ENCODE results near the gene LPIN1.
A peak's percentile ranks its signal among the peaks of the same experiment; 100 is the strongest.
"Not testable (repeated sequence)": the region's sequence is repeated elsewhere in the genome, so short reads cannot be mapped to it uniquely, and the experiment has no call there.

Gene LPIN1

DNA sequence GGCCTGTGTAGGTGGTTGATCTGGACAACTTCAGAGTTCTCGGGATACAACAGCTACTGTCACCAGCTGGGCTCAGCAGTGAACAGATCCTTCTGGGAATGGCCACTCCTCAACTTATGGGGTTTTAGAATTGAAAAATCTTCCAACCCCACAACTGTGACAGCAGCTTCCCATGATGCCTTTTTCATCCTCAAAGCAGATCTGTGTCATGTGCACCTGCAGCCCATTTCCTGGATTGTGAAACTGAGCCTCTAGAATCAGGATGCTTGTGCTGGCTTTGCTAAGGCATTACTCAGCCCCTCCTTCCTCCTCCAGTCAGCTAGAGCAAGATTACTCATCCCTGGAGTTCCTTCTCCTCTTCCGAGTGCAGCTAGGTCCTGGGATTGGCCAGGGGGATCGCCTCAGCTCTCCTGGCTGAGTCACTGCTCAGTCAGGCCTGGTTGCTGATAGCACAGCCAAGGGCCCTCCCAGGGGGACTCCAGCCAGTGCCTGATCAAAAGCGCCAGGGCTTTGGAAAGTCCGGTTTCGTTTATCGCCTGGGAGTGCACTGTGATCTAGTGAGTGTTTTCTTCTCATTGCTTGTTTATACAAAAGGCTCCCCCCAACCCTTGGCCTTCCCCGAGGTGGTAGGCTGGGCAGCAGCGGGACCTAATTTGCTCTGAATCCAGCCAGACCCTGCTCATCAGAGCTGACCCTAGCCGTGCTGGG lies 2.4 kb upstream of the LPIN1 start:
- DNase-seq, result peak in 53 of 56 donors; percentile 23 to 87 (median 73)

DNA sequence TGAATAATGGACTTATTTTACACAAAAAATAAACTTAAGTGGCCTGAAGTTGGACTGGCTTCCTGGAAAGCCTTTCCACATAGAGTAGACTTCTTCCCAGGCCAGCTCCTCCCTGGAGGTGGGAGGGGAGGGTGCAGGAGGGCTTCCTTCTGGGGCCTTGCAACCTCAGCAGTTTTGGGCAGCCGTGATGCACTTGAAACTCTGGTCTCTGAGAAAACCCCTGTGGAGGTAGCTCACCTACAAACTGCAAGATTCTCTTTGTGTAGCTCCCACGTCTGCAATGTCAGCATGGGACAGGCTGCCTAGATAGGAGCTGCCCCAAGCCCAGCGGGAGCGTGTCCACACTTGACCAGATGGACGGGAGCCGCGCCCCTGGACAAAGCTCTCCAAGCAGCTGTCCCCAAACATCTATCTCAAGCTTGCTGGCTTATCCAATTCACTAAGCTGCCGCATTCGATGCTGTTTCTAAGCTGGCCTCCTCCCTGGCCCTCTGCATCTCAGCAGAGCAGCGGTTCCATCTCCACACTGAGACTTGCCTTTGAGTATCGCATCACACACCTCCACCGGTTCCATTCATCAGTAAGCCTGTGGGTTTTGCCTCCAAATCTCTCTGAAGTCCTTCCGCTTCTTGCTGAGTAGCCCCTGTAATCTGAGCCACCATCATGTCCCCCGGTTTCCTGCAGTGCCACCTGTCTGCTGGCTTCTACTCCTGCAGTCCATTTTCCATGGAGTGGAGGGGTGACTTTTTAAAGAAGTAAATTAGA lies 1.6 kb upstream of the LPIN1 start:
- peak in 5 of 56 donors; percentile 9 to 36 (median 18) for DNase-seq

DNA sequence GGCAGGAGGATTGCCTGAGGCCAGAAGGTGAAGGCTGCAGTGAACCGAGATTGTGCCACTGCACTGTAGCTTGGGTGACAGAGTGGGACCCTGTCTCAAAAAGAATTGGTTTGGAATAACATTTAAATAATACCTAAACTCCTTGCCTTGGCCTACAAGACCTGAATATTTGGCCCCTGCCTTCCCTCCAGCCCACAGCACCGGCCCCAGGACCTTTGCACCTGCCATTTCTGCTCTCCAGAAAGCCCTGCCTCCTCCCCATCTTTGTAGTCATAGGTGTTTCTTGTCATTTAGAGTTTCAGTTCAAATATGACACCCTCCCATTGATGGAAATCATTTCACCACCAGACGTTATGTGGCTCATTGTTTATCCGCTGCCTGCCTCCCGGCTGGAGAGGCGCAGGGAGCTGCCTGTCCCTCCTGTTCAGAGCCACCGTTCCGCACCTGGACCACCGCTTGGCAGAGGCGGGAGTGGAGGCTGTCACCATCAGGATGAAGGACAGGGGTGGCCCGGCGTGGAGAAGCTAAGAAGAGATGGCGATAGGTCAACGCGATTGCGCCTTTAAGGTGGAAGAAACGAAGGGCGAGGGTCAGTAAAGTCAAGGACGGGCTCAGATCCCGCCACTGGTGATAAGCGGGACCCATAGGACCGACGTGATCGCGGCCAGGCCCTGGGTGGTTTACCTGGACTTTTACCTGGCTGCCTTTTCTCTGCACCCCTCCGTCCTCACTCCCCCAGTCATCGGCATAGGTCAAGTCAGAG lies 638 bp upstream of the LPIN1 start:
- no peak for DNase-seq

DNA sequence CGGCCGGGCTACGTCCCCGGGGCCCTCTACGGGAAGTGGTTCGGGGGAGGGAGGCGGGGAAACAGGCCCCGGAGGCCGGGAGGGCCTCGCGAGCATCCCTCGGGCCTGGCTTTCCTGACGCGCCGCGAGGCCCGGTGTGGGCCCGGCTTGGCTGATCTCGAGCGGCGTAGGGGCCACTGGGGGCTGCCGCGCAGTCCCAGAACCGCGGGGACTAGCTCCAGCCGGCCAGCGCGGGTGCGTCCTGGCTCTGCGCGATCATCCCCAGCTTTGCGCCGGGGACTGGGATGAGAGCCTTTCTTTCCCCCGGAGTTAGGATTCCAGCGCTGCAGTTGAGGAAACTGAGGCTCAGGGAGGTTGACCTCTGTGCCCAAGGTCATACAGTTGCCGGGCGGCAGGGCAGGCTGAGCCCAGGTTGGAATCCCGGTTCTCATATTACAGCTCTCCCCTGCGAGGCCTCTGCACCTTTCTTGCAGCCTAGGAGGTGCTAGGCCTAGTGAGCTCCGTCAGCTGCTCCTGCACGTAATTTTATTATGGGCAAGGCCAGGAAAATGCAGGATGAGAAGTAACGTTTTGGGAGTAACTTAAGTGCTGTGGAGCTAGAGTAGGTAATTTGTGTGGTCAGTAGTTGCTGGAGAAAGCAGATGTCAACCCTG lies 501 bp downstream of the LPIN1 start:
- DNase-seq, result peak in 5 of 56 donors; percentile 14 to 65 (median 37)

DNA sequence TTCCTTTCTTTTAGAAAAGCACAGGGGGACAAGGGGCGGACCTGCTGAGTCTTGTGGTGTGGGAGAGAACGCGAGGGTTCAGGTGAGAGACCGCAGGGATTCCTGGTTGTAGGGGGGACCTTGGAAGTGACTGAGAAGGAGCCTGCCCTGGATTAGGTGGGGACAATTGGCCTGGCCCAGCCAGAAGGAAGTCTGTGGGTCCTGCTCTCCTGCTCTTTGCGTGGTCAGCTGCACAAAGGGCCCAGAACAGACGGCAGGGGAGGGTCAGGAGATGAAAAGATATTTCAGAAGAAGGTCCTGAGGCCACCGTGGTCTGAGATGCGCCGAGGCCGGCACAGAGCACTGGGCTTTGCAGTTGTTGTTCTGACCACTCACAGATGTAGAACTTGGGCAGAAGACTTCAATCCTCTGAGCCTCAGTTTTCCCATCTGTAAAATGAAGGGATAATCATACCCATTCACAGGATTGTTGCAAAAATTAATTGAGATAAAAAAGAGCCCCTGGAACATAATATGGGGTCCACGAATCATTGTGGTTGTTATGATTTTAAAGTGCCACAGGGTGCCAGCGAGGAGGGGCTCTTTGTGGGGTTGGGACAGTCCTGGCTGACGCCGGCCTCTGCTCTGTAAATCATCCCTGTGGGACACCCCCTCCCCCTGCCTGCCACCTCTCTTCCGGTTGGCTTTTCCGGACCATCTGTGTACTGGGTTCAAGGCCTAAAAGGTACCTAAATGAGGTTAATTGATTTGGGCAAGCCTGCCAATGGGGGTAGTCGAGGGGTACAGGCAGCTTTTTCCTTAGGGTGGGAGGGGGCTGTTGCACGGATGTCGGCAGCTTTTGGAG lies 1.8 kb downstream of the LPIN1 start:
- DNase-seq, result no peak

DNA sequence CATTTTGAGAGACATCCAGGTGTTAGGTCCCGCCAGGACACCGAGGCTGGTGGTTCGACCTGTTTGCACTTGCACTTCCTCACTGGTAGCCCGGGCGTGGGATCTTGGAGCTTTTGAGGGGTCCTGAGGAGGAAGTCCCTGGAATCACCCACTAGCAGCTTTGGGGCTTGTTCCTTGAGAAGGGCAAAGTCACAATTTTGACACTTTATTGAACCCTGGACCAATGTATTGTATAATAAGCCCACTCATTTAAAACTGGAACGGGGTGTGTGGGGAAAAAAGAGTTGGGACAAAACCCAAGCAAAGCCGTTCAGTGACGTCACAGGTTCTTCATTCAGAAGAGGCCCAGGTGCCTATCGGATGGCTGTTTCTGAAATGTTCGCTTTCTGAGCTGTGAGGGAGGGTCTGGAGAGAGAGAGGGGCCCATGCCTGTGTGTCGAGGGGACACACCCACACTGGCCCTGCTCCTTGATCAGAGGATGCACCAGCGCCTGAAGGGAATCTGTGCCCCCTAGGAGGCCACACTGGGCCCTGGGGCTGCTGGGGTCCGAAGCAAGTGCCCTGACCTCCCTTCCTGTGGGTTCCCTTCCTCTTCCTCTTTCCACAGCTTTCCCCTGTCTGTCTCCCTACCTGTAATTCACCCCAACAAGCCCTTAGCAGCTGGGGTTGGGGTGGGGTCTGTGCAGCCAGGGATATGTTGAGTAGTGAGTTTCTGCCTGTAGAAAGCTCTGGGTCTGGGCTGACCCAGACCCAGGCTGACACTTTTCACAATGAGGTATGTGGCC lies 2.6 kb downstream of the LPIN1 start:
- DNase-seq, result no peak

DNA sequence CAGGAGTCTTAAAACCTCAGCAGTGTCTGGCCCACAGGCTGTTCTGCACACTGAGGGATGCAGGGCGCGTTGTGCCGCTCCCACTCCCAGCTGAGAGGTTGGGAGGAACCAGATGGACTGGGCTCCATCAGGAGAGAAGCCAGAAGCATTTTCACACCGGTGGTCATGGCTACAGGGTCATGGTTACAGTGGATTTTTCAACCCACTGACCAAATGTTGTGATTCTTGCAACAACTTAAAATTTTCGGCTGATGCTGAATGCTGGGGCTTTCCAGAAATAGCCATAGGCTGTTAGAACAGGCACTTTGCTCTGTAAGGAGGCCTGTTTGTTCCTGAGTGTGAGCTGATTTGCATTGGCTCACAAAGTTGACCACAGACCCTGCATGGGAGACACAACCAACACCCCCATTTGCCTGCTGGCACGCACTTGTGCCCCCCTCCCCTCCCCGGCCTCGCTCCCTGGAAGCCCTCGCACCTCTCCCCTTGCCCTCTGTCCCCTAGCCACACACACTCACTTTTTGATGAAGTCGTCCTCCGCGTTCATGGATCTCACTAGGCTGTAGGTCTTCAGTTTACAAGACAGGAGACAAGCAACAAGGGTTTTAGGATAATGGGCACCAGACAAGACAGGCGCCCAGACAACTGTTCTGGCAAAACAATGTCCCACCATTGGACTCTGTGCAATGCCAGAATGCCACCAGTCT lies 3.4 kb downstream of the LPIN1 start:
- peak in 1 of 56 donors; percentile 21 for DNase-seq

DNA sequence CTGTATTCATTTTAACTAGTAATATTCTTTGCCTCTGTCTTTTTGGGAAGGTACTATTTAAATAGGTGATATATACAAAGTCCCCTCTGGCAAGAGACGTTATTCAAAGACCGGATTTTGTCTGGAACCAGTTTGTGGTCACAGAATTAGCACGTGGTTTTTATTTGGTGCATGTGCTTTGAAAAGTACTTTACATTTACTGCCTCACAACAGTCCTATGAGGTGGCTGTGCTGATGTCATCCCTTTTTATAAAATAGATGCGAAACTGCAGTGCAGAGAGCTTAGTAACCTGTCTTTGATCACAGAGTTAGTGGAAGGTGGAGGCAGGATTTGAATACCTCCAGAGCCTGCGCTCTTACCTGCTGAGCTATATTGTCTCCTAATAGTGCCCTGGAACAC lies 4.0 kb downstream of the LPIN1 start:
- DNase-seq, result no peak

DNA sequence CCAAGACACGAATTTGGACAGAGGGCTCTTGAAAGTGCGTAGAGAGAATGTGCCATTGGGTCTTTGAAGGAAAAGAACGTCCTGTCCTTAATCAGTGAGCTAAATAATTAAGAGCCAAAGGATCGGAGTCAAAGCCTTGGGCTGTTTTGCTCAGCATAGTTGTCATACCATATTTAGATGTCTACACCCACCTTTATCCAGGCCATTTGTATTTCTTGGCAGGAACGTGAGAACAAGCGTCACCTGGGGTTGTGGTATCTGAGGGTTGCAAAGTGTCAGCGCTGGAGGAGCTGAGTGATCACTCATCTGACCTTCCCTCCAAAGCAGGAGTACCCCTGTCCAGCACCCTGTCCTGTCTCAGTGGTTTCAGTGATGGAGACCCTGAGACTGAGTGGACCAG lies 4.5 kb downstream of the LPIN1 start:
- DNase-seq, result no peak

DNA sequence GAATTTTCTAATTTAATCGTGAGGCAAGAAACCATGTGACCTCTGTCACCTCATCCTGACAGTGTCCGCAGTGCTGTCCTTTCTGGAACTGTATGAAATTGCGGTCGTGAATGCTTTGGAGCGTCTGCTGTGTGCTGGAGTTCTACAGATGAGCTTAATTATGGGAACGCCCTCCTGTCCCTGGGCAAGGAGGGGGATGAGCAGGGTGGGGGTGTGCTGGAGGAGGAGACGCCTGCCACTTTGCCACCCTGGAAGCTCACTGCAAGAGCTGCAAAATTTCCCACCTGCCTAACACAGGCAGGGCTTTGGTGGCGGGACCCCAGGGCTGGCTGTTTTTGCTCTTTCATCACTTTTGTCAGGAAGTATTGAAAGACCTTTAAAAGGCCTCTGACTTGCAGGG lies 6.5 kb downstream of the LPIN1 start:
- no peak for DNase-seq

DNA sequence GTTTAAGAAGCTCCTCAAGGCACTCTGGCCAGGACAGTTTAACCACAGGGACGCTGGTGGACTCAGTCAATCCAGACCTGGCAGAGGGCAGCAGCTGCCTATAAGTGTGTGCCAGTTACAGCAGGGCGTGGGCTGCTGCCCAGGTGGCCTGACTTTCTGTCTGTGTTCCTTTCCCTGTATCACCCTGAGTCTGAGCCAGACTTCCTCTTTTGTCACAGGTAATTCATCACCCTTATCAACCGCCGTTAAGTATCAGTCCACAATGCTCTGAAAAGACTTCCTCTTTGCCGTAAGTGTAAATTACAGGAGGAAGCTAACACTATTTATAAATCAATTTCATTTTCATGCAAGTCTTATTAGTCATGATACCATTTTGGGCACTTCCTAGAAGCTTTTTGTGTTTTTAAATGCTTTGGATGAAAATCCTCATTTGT lies 7.0 kb downstream of the LPIN1 start:
- DNase-seq, result no peak

DNA sequence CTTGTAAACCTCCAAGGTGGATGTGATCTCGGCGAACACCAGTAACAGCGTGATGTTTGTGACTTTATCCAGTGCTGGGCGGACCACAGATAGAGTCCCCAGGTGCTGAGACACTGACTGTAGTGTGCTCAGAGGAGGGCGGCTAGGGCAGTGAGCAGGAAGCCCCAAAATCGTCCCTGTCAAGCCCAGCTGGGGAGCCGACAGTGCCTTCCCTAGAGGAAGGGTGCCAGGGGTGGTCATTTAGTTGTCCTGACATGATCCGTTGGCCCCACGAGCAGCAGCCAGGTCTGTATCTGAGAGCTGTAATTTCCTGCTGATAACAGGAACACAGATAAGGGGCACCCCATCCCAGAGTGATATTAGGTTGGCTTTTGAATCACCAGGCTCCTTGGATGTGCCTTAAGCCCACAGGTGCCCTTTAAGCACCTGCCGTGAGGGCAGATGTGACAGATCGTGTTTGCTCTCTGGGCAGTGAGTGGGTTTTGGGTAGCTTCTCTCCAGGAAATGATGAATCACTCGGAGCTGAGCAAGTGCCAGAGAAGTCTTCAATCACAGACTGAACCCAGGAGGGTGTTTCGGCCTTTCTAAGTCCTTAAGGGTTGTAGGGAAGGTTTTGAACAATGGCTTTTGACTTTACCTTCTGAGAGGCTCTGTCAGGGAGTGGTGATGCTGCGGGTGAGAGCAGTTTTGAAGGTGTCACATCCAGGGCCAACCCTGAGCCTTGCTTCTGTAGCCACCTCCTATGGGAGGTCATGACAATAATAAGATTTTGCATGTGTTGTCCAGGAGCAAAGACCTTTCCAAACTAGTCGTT lies 7.7 kb downstream of the LPIN1 start:
- no peak for DNase-seq

DNA sequence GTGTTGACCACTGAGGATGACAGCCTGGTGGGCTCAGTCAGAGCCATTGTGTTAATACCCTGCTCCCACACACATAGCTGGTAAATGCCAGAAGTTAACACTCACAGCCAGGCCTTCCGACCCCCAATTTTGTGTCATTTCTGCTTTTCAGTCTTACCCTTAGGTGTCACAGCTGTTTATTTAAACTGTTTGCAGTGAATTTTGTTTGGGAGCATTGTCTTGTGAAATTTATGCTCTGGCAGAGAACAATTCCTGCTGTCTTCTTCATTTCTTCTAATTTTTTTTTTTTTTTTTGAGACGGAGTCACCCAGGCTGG lies 8.2 kb downstream of the LPIN1 start:
- DNase-seq, result no peak

DNA sequence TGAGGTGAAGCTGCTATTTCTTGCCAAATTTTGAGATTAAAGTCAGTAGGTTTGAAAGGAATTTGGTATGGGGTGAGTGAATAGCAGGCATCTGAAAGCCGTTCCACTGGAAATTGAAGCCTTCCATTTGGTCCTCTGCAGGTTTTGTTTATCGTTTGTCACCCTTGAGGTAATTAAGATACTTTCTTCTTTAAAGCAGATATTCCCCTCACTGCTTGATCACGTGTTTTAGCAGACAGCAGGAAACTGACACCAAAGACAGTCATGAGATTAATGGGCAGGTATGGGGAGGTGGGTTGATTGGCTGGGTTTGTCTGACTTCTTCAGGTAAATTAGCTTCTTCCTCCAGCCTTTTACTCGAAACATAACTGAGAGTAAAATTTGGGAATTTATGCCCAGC lies 10.7 kb downstream of the LPIN1 start:
- DNase-seq, result no peak

DNA sequence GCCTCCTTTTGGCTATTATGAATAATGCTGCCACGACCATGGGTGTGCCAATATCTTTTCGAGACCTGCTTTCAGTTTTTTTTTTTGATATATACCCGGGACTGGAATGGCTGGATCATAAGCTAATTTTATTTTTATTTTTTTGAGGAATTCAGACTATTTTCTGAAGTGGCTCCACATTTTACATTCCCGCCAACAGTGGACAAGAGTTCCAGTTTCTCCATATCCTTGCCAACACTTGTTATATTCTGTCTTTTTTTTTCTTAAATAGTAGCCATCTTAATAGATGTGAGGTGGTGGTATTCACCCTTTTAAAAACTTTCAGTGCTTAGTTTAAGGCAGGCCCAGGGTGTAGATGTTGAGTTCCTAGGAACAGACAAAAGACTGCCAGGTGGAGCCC lies 11.8 kb downstream of the LPIN1 start:
- no peak for DNase-seq

DNA sequence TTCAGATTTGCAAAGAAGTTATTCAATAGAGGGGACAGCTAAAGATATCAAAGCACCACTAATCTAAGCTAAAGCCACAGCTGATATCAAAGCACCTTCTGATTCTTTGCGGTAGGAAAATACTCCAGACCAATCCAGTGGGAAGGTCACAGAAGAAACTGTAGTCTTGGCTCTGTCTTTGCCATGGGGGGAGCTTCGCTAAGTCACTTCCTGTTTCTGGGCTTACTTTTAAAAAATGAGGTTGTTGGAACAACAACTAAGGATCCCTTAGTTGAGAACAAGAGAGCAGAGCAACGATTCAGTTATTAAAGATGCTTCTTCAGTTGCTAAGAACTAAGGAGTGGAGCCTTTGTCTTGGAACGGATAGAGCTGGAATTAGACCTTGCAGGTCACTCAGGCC lies 12.2 kb downstream of the LPIN1 start:
- no peak for DNase-seq

DNA sequence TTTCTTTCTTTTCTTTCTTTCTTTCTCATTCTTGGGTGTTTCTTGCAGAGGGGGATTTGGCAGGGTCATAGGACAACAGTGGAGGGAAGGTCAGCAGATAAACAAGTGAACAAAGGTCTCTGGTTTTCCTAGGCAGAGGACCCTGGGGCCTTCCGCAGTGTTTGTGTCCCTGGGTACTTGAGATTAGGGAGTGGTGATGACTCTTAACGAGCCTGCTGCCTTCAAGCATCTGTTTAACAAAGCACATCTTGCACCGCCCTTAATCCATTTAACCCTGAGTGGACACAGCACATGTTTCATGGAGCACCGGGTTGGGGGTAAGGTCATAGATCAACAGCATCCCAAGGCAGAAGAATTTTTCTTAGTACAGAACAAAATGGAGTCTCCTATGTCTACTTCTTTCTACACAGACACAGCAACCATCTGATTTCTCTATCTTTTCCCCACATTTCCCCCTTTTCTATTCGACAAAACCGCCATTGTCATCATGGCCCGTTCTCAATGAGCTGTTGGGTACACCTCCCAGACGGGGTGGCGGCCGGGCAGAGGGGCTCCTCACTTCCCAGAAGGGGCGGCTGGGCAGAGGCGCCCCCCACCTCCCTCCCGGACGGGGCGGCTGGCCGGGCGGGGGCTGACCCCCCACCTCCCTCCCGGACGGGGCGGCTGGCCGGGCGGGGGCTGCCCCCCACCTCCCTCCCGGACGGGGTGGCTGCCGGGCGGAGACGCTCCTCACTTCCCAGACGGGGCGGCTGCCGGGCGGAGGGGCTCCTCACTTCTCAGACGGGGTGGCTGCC lies 12.9 kb downstream of the LPIN1 start:
- DNase-seq, result not testable (repeated sequence)

DNA sequence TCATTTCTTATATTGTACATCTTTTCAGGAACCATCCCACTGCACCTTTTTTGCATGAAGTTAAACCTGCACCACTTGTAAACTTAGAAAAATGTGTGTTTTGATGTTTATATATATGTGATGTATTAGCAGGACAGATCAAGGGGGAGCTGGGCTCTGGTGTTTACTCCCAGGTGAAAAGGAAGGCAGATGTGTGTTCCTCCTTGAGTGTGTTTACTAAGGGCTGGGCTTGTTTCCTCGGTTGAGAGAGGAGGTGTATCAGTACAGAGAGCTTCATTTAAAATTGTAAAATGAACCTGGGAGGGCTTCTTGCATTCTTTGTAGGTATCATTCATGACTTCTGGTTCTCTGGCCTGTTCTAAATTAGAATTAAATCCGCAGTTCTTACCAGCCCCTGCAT lies 14.8 kb downstream of the LPIN1 start:
- DNase-seq, result no peak
